Stimulated activated naive CD8-positive, alpha-beta T cell treated with anti-CD3 and anti-CD28 coated beads, Interleukin-15, amount 100 ng/mL, for 72 hours (primary cell): ENCODE results near the gene SEPTIN10.

ENCODE experiments used
- ATAC-seq: fragments of 150-1000 bp; cut with Tn5 transposase; 2 replicates; pipeline ENCODE4 v1.10.0; 2021; ENCODE audit warnings: mild to moderate bottlenecking, moderate library complexity
- DNase-seq, 2 donors: peaks; one replicate each; pipeline ENCODE4 v3.0.0; 2021 to 2022
- H3K27ac Mint-ChIP-seq, 2 donors: one replicate each; pipeline ENCODE4 v1.8.0; 2022; ENCODE audit warnings: mild to moderate bottlenecking in 2 of 2, mixed read lengths in 2 of 2, moderate library complexity in 2 of 2
- H3K27me3 Mint-ChIP-seq: one replicate; pipeline ENCODE4 v1.8.0; 2022; ENCODE audit warnings: mixed read lengths
- H3K4me1 Mint-ChIP-seq: one replicate; pipeline ENCODE4 v1.8.0; 2022; ENCODE audit warnings: mild to moderate bottlenecking, mixed read lengths
- H3K4me3 Mint-ChIP-seq, 2 donors: one replicate each; pipeline ENCODE4 v1.8.0; 2022; ENCODE audit warnings: mild to moderate bottlenecking in 2 of 2, mixed read lengths in 2 of 2, moderate library complexity in 1 of 2
- H3K9me3 Mint-ChIP-seq, 2 donors: one replicate each; pipeline ENCODE4 v1.8.0; 2022; ENCODE audit warnings: mixed read lengths in 2 of 2

Gene SEPTIN10

DNA sequence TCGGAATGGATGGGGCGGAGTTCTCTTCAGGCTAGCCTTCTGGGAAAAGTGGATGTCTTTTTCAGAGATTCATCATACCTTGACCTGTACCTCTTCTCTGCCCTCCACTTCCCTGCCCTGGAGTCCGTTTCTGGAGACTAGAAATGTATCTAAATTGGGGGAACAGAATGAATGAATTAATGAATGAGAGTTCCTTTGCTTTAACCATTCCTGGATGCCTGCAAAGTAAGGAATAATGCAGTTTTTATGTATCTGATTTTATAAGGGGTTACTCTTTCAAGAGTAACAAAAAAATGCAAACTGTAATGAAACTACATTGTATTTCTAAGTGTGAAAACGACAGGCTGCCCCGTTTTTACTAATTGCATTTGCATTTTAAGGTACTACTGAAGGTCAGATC is 2.4 kb upstream of the SEPTIN10 start:
- no peak for ATAC-seq
- H3K27ac Mint-ChIP-seq: no peak overlapping the region
- DNase-seq: no peak
- H3K4me1 Mint-ChIP-seq: peaks cover 15% of the 10 kb centered on the region
- no peaks in the 10 kb centered on the region for H3K9me3 Mint-ChIP-seq
- H3K27me3 Mint-ChIP-seq: peaks cover 65% of the 10 kb centered on the region
- no peak overlapping the region for H3K4me3 Mint-ChIP-seq

DNA sequence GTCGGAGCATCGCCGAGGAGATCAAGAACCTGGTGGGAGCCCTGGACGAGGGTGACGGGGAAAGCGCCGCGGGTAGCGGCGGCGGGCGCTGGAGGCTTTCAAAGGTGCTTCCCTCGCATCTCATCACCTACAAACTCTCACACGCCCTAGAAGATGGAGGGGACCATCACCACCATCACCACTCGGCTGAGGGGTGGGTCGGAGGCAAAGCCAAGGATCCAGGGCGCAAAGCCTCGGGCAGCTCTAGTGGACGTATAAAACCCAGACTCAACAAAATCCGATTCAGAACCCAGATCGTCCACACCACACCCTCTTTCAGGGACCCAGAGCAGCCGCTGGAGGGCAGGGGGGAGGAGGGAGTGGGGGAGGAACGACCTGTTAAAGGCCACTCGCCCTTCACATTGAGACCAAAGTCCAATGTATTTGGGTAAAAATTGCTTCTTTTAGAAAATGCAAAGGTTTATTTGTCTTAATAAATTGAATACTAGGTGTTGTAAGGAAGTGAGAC is 1.9 kb upstream of the SEPTIN10 start:
- ATAC-seq (no peak), DNase-seq (no peak)
- peaks cover 66% of the 10 kb centered on the region for H3K27me3 Mint-ChIP-seq
- H3K27ac Mint-ChIP-seq: no peak overlapping the region
- H3K4me1 Mint-ChIP-seq: peaks cover 15% of the 10 kb centered on the region
- H3K9me3 Mint-ChIP-seq: no peaks in the 10 kb centered on the region
- H3K4me3 Mint-ChIP-seq: peak overlapping the region; percentile 25 to 57

DNA sequence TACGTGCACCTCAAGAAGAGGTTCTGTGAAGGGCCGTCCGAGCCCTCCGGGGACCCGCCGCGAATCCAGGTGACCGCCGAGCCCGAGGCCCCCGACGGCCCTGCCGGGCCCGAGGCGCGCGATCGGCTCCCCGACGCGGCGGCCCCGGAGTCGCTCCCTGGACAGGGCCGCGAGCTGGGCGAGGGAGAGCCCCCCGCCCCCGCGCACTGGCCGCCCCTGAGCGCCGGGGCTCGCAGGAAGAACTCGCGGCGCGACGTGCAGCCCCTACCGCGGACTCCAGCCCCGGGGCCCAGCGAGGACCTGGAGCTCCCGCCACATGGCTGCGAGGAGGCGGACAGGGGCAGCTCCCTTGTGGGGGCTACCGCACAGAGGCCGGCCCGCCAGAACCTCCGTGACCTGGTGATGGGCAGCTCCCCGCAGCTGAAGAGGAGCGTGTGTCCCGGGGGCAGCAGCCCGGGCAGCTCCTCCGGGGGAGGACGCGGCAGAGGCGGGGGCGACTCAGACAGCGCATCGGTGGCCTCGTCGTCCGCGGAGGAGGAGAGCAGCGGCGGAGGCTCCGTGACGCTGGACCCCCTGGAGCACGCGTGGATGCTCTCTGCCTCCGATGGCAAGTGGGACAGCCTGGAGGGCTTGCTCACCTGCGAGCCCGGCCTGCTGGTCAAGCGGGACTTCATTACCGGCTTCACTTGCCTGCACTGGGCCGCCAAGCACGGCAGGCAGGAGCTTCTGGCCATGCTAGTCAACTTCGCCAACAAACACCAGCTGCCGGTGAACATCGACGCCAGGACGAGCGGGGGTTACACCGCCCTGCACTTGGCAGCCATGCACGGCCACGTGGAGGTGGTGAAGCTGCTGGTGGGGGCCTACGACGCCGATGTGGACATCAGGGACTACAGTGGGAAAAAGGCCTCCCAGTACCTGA is 1.2 kb upstream of the SEPTIN10 start:
- H3K4me3 Mint-ChIP-seq: peak overlapping the region; percentile 15 to 57
- no peaks in the 10 kb centered on the region for H3K9me3 Mint-ChIP-seq
- peaks cover 73% of the 10 kb centered on the region for H3K27me3 Mint-ChIP-seq
- ATAC-seq: no peak
- H3K27ac Mint-ChIP-seq: no peak overlapping the region
- peaks cover 15% of the 10 kb centered on the region for H3K4me1 Mint-ChIP-seq
- peak; percentile 9 to 20 for DNase-seq

DNA sequence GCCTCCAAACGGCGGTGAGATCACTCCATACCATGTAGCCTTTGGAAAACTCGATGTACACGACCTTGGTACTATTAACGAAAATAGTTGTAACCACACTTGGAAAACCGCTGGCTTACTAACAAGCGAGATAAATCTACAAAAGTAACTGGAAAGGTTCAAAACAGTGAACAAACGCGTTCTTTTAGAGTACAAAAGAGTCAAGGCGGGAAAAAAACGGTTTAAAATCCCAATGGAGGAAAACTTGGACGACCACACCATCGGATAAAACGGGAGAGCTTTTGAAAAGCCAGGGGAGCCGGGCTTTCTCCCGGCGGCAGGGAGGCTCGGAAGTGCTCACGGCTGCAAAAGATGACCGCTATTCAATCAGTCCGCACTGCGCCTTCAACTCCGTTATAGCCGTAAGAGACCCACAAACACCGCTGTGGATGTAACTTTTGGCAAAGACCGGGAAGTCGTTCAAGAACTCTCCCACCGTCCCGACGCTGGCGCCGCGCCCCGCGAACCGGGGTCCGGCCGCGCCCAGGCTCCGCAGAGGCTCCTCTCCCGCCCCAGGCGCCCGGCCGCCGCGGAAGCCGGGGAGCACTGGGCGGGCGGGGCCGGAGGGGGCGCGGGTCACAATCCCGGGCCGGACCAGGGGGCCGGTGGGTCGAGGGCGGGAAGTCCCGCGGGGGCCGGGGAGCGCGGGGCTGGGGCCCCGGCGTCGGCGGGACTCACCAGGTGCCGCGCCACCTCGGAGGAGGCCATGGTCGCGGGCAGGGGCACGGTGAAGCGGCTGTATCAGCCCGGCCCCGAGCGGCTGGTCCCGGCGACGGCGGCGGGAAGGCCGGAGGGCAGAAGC is 465 bp downstream of the SEPTIN10 start:
- peaks cover 23% of the 10 kb centered on the region for H3K4me1 Mint-ChIP-seq
- no peaks in the 10 kb centered on the region for H3K9me3 Mint-ChIP-seq
- DNase-seq: no peak
- peaks cover 82% of the 10 kb centered on the region for H3K27me3 Mint-ChIP-seq
- no peak overlapping the region for H3K27ac Mint-ChIP-seq
- peak overlapping the region; percentile 92 to 95 for H3K4me3 Mint-ChIP-seq
- ATAC-seq: no peak

DNA sequence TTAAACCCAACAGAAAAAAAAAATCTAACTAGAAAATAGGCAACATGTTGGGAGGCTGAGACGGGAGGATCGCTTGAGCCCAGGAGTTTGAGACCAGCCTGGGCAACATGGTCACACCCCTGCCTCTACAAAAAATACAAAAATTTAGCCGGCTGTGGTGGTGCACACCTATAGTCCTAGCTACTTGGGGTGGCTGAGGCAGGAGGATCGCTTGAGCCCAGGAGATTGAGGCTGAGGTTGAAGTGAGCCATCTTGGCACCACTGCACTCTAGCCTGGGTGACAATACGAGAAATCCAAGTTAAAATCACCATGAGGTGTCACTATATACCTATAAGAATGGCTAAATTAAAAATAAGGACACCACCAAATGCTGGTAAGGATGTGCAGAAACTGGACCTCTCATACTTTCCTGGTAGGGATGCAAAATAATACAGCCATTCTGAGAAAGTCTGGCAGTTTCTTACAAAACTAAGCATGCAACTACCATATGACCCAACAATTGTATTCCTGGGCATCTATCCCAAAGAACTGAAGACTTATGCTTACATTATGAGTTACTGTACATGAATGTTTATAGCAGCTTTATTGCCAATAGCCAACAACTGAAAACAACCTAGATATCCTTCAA is 2.2 kb downstream of the SEPTIN10 start:
- H3K27ac Mint-ChIP-seq: no peak overlapping the region
- DNase-seq (no peak), ATAC-seq (no peak)
- H3K4me3 Mint-ChIP-seq: no peak overlapping the region
- no peaks in the 10 kb centered on the region for H3K9me3 Mint-ChIP-seq
- H3K27me3 Mint-ChIP-seq: peaks cover 88% of the 10 kb centered on the region
- peaks cover 23% of the 10 kb centered on the region for H3K4me1 Mint-ChIP-seq

DNA sequence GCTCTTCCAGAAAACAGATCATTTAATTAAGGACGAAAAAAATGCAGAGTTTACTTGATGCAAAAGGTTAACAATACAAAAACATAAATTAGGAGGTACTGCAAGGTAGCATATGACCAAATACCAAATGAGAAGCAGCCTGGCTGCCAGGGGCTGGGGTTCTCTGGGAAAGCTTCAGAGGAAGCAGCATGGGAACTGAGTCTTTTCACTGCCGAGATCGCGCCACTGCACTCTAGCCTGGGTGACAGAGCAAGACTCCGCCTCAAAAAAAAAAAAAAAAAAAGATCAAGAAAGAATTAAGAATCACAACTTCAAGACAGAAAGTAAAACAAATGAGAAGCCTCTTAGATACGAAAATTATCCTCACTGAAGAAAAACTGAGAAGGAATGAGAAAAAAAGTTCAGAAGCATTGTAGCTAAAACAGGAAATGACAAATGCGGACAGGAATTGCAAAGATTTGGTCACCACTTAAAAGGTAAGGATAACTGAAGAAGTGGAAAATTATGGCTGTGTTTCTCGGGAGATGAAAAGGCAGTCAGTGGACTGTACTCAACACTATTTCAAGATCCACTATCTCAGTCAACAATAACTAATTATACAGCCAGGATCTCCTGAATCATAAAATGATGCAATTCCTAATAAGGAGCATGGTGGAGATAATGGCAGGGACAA is 4.3 kb downstream of the SEPTIN10 start:
- Mint-ChIP-seq H3K9me3 (no peaks in the 10 kb centered on the region), H3K4me1 (peaks cover 15% of the 10 kb centered on the region), H3K4me3 (peak overlapping the region; percentile 22 to 44), H3K27ac (no peak overlapping the region), H3K27me3 (peaks cover 85% of the 10 kb centered on the region)
- DNase-seq (no peak), ATAC-seq (no peak)

DNA sequence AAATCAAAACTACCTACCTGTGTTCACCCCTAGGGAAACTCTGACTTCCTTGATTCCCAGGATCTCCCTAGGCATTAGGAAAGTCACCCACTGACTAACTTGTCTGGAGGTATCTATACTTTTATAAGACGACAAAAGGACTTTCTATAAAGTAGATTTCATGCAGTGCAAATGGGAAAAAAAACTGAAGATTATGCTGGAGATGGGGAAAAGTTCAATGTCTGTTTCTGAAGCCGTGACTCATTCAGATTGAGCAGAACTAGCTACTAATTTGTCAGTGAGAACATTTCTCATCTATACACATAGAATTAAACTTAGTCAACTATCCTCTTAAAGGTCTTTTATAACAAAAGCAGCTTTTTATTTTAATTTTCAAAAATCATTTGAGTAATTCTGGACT is 6.0 kb downstream of the SEPTIN10 start:
- no peak overlapping the region for H3K4me3 Mint-ChIP-seq
- DNase-seq (no peak), ATAC-seq (no peak)
- no peaks in the 10 kb centered on the region for H3K9me3 Mint-ChIP-seq
- H3K27ac Mint-ChIP-seq: no peak overlapping the region
- peaks cover 75% of the 10 kb centered on the region for H3K27me3 Mint-ChIP-seq
- H3K4me1 Mint-ChIP-seq: peaks cover 9% of the 10 kb centered on the region

DNA sequence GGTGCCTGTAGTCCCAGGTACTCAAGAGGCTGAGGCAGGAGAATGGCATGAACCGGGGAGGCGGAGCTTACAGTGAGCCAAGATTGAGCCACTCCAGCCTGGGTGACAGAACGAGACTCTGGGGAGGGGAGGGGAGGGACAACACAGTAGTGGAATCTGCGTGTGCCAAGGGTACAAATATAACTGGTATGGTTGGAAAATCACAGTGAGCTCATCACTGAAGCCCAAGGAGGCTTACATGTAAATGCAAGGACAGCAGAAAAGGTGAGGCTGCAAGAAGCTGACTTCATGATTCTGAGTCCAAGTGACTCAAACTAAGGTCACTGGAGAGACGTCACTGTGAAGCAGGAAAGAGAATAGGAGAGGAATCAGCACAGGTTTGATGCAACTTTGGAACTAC is 9.2 kb downstream of the SEPTIN10 start:
- Mint-ChIP-seq H3K4me1 (peaks cover 6% of the 10 kb centered on the region), H3K27me3 (peaks cover 56% of the 10 kb centered on the region), H3K9me3 (no peaks in the 10 kb centered on the region), H3K4me3 (no peak overlapping the region), H3K27ac (no peak overlapping the region)
- no peak for ATAC-seq
- no peak for DNase-seq

DNA sequence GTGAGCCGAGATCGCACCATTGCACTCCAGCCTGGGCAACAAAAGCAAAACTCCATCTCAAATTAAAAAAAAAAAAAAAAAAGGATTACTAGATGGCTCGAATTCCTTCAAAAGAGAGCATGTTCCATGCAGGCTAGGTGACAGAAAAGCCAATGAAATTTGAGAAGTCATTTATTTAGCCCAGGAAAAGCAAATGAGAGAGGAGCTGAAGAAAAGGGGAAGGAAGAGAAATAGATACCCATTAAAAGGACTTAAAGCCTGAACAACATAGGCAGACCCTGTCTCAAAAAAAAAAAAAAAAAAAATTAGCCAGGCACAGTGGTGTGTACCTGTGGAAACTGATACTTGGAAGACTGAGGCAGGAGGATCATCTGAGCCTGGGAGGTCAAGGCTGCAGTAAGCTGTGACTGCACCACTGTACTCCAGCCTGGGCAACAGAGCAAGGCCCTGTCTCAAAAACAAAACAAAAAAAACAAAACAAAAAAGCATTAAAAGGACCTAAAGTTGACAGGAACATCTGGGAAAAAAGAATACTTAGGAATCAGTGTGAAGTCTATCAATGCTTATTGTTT is 11.1 kb downstream of the SEPTIN10 start:
- Mint-ChIP-seq H3K4me1 (no peaks in the 10 kb centered on the region), H3K27me3 (peaks cover 37% of the 10 kb centered on the region), H3K27ac (no peak overlapping the region), H3K9me3 (no peaks in the 10 kb centered on the region), H3K4me3 (no peak overlapping the region)
- ATAC-seq: no peak
- DNase-seq: no peak

DNA sequence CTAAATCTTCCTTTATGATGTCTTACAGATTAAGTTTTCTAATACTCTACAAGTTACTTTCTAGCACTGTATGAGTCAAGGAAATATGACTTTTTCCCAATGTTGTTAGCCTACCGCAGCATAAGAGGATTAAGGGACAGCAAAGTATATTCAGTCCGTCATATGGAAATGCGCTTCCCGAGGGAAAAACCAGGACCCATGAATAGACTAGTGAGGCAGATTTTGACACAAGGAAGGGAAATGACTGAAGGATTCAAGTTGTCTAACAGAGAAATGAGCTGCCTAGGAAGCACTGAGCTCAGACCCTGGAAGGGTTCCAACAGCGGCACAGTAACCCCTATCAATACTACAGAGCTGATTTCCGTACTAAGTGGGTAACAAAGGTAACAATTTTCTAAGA is 12.0 kb downstream of the SEPTIN10 start:
- no peak overlapping the region for H3K4me3 Mint-ChIP-seq
- DNase-seq: no peak
- H3K4me1 Mint-ChIP-seq: no peaks in the 10 kb centered on the region
- no peak for ATAC-seq
- H3K27ac Mint-ChIP-seq: no peak overlapping the region
- H3K27me3 Mint-ChIP-seq: peaks cover 32% of the 10 kb centered on the region
- no peaks in the 10 kb centered on the region for H3K9me3 Mint-ChIP-seq

DNA sequence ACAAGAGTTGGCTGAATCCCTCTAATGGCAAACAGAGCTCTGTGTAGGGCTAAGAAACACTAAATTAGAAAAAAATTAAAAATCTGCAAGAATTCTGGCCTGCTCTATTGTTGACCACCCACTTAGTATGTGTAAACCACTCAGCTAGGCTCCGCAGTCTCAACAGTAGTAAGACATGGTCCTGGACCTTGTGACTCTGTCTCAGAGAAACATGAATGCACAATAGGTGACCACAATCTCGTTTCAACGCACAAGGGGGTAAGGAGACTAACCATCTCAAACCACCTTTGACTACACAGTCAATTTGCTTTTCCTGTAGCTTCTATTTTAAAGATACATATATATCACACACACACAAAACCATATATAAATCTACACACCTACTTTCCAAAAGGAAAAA is 16.5 kb downstream of the SEPTIN10 start:
- no peaks in the 10 kb centered on the region for H3K4me1 Mint-ChIP-seq
- H3K27me3 Mint-ChIP-seq: peaks cover 13% of the 10 kb centered on the region
- H3K9me3 Mint-ChIP-seq: no peaks in the 10 kb centered on the region
- H3K27ac Mint-ChIP-seq: no peak overlapping the region
- DNase-seq (no peak), ATAC-seq (no peak)
- H3K4me3 Mint-ChIP-seq: no peak overlapping the region

DNA sequence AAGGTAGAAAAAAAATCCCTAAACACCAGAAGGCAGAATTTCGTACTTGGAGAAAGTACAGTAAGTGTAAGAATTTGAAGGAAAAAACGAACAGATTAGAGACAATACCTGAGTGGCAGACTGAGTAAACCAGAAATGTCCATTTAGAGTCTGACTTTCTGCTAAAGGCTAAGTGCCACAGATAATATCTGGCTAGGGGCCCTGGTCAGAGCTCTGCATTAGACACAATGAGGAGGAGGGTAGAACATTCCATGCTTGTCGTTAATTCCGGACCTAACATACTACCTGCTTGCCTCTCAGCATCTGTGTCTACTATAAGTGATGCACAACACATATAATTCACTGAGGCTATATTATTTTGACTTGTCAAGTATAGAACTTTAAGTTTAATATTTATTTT is 18.1 kb downstream of the SEPTIN10 start:
- Mint-ChIP-seq H3K4me3 (no peak overlapping the region), H3K27ac (no peak overlapping the region), H3K9me3 (no peaks in the 10 kb centered on the region), H3K27me3 (no peaks in the 10 kb centered on the region), H3K4me1 (no peaks in the 10 kb centered on the region)
- no peak for ATAC-seq
- no peak for DNase-seq

DNA sequence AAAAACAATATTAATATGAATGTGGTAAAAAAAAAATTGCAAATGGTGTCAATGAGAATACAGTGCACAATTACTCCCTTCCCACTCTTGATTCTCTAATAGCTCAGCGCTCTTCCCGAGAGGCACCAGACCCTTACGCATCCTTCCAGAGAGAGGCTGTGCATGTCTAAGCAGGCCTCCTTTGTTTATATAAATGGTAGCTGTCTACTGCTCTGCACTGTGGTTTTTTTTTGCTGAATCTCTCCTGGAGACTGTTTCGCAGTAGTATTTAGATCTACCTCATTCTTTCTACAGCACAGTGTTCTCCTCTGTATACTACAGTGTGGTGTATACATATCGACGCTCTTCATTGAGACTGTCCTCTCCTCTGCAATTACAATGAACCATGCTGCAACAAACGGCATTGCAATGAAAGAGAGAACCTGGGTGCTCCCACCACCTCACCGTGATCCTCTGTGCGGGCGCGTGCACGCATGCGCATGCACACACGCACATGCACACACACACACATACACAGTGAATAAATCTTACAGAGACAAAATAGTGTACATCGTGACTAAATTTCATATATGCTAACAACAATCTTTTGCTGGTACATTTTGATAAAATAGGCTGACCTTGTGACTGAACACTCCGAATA is 19.4 kb downstream of the SEPTIN10 start:
- Mint-ChIP-seq H3K27ac (no peak overlapping the region), H3K4me1 (no peaks in the 10 kb centered on the region), H3K4me3 (no peak overlapping the region), H3K27me3 (no peaks in the 10 kb centered on the region), H3K9me3 (no peaks in the 10 kb centered on the region)
- DNase-seq (no peak), ATAC-seq (no peak)

DNA sequence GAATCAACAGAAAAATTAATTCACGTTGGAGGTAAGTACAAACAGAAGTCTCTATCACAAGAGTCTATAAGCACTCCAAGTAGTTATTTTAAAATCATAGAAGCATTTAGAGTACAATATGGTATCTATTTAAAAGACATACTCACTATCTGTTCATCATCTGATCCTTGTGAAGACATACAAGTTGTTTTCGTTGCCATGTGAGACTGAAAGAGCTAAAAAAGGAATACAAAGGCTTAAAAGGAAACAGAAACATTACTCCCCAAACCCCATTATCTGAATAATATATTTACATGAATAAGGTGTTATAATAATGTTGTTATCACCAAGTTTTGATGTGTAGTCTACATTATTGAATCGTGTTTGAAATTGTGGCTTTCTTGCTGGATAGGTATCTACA is 20.9 kb downstream of the SEPTIN10 start:
- Mint-ChIP-seq H3K4me1 (no peaks in the 10 kb centered on the region), H3K9me3 (no peaks in the 10 kb centered on the region), H3K27me3 (no peaks in the 10 kb centered on the region), H3K4me3 (no peak overlapping the region), H3K27ac (peak overlapping the region in 1 of 2 donors; percentile 42)
- ATAC-seq (no peak), DNase-seq (no peak)
